GM12878 (cell line): ENCODE results near the gene LIF.

Experiments
- CBFB ChIP-seq: IDR thresholded peaks from 2 replicates; pipeline ENCODE4 v1.6.1; 2016; ENCODE audit warnings: antibody characterized with exemption, low read depth
- EGR1 ChIP-seq, 2 experiments: IDR thresholded peaks; 1 replicate in 1 of 2; 2 replicates in 1 of 2; pipeline ENCODE4 v1.6.1; 2011 to 2012; ENCODE audit warnings: low read depth in 2 of 2, low read length in 2 of 2, borderline replicate concordance in 1 of 2, mild to moderate bottlenecking in 1 of 2, moderate library complexity in 1 of 2
- FOXK2 ChIP-seq: fragments of 450-650 bp; IDR thresholded peaks from 2 replicates; pipeline ENCODE4 v1.6.1; 2017; ENCODE audit warnings: mild to moderate bottlenecking, moderate library complexity
- HDAC6 ChIP-seq: fragments of 200-600 bp; sonication (generic); IDR thresholded peaks from one replicate; pipeline ENCODE4 v1.8.0; 2017; ENCODE audit warnings: antibody characterized with exemption; ENCODE audit not compliant: unreplicated experiment
- RFX5 ChIP-seq: IDR thresholded peaks from 2 replicates; pipeline ENCODE4 v1.6.1; 2011; ENCODE audit warnings: low read depth, low read length, improper control_type of control experiment
- SPI1 ChIP-seq: IDR thresholded peaks from 2 replicates; pipeline ENCODE4 v1.6.1; 2011; ENCODE audit warnings: low read depth, mild to moderate bottlenecking, low read length, moderate library complexity, borderline replicate concordance; ENCODE audit not compliant: insufficient read depth
- TF ChIP-seq, protein P1 (sequence below): fragments of 150-350 bp; IDR thresholded peaks from 2 replicates; pipeline ENCODE4 v1.6.1; 2016; ENCODE audit warnings: low read depth, low read length
- TF ChIP-seq, protein P2 (sequence below): fragments of 450-650 bp; formaldehyde crosslinking; IDR thresholded peaks from 2 replicates; pipeline ENCODE4 v1.5.0; 2022; ENCODE audit warnings: mild to moderate bottlenecking, missing genetic modification characterization
- TF ChIP-seq, protein P3 (sequence below): IDR thresholded peaks from 2 replicates; pipeline ENCODE4 v1.6.1; 2012; ENCODE audit warnings: low read depth, low read length, improper control_type of control experiment

DNA sequence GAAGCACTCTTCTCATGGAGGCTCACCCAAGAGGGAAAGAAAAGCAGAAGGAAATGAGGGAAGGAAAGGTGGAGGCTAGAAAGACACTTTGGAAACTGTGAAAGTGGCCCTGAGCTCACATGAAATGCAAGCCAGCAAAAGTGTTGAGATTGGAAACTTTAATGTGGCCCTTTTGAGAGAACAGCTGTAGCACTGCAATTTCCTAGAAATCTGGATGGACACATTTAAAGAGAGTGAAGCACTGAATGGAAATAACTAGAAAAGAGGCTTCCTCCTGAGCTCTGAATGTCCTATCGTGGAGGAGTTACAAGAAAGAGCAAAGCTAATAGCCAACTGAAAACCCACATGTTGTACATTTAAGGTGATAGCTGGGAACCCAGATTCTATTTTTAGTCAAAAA is 56.0 kb downstream of the LIF start:
- TF ChIP-seq FOXK2 (no peak), EGR1 (IDR thresholded peaks at IDR 0.05; ENCODE audit: borderline replicate concordance in 1 of 2, low read depth in 2 of 2, low read length in 2 of 2) (no peak), HDAC6 (no peak), RFX5 (no peak), SPI1 (no peak), CBFB (no peak)
- TF ChIP-seq, protein P1, sequence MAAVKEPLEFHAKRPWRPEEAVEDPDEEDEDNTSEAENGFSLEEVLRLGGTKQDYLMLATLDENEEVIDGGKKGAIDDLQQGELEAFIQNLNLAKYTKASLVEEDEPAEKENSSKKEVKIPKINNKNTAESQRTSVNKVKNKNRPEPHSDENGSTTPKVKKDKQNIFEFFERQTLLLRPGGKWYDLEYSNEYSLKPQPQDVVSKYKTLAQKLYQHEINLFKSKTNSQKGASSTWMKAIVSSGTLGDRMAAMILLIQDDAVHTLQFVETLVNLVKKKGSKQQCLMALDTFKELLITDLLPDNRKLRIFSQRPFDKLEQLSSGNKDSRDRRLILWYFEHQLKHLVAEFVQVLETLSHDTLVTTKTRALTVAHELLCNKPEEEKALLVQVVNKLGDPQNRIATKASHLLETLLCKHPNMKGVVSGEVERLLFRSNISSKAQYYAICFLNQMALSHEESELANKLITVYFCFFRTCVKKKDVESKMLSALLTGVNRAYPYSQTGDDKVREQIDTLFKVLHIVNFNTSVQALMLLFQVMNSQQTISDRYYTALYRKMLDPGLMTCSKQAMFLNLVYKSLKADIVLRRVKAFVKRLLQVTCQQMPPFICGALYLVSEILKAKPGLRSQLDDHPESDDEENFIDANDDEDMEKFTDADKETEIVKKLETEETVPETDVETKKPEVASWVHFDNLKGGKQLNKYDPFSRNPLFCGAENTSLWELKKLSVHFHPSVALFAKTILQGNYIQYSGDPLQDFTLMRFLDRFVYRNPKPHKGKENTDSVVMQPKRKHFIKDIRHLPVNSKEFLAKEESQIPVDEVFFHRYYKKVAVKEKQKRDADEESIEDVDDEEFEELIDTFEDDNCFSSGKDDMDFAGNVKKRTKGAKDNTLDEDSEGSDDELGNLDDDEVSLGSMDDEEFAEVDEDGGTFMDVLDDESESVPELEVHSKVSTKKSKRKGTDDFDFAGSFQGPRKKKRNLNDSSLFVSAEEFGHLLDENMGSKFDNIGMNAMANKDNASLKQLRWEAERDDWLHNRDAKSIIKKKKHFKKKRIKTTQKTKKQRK: no peak
- TF ChIP-seq, protein P2, sequence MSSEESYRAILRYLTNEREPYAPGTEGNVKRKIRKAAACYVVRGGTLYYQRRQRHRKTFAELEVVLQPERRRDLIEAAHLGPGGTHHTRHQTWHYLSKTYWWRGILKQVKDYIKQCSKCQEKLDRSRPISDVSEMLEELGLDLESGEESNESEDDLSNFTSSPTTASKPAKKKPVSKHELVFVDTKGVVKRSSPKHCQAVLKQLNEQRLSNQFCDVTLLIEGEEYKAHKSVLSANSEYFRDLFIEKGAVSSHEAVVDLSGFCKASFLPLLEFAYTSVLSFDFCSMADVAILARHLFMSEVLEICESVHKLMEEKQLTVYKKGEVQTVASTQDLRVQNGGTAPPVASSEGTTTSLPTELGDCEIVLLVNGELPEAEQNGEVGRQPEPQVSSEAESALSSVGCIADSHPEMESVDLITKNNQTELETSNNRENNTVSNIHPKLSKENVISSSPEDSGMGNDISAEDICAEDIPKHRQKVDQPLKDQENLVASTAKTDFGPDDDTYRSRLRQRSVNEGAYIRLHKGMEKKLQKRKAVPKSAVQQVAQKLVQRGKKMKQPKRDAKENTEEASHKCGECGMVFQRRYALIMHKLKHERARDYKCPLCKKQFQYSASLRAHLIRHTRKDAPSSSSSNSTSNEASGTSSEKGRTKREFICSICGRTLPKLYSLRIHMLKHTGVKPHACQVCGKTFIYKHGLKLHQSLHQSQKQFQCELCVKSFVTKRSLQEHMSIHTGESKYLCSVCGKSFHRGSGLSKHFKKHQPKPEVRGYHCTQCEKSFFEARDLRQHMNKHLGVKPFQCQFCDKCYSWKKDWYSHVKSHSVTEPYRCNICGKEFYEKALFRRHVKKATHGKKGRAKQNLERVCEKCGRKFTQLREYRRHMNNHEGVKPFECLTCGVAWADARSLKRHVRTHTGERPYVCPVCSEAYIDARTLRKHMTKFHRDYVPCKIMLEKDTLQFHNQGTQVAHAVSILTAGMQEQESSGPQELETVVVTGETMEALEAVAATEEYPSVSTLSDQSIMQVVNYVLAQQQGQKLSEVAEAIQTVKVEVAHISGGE (CRISPR knock-in tag): no peak
- TF ChIP-seq, protein P3, sequence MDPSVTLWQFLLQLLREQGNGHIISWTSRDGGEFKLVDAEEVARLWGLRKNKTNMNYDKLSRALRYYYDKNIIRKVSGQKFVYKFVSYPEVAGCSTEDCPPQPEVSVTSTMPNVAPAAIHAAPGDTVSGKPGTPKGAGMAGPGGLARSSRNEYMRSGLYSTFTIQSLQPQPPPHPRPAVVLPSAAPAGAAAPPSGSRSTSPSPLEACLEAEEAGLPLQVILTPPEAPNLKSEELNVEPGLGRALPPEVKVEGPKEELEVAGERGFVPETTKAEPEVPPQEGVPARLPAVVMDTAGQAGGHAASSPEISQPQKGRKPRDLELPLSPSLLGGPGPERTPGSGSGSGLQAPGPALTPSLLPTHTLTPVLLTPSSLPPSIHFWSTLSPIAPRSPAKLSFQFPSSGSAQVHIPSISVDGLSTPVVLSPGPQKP: no peak
